ENCODE measurements around the gene PLD6. TPM values are rescaled to one million over a fixed set of nuclear protein-coding genes. Genes with fewer than 3 reads are reported as not detected.

PLD6 gene
- total and polyA plus RNA-seq, 2 donors (not counting 1 experiment from before 2014, with no cell fraction given) = 2.5 to 7.8 TPM

DNA sequence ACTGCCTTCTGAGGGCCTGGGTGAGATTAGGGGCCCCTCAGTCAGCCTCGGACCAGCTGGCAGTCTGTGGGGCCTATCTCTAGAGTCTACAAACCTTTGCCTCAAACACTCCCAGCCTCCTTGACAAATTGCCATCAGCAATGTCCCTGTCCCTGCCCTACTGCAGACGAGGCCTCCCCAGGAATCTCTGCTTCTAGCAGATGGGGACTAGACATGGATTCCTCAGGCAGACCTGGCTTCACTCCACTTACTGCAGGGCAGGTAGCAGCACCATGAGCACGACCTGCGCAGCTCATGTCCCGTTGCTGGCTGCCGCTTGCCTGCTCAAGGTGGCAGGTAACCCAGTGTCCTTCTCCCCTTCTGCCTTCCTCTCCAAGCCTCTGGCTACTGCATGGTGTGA lies 49.1 kb downstream of the PLD6 start:
- H3K4me2 ChIP-seq (ENCODE audit: extremely low read depth, insufficient read depth, low read length) = no peak overlapping the region
- peaks cover 3% of the 10 kb centered on the region for H3K79me2 ChIP-seq (ENCODE audit: control insufficient read depth, insufficient read depth, low read length)
- H3K9me3 ChIP-seq (ENCODE audit: control insufficient read depth, insufficient read depth, low read depth, low read length) = no peaks in the 10 kb centered on the region
- no peak overlapping the region for H2AFZ ChIP-seq (ENCODE audit: low read length)
- TF ChIP-seq, protein P1, sequence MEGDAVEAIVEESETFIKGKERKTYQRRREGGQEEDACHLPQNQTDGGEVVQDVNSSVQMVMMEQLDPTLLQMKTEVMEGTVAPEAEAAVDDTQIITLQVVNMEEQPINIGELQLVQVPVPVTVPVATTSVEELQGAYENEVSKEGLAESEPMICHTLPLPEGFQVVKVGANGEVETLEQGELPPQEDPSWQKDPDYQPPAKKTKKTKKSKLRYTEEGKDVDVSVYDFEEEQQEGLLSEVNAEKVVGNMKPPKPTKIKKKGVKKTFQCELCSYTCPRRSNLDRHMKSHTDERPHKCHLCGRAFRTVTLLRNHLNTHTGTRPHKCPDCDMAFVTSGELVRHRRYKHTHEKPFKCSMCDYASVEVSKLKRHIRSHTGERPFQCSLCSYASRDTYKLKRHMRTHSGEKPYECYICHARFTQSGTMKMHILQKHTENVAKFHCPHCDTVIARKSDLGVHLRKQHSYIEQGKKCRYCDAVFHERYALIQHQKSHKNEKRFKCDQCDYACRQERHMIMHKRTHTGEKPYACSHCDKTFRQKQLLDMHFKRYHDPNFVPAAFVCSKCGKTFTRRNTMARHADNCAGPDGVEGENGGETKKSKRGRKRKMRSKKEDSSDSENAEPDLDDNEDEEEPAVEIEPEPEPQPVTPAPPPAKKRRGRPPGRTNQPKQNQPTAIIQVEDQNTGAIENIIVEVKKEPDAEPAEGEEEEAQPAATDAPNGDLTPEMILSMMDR (conservative IDR thresholded peaks at IDR 0.05 in 1 of 2, IDR thresholded peaks at IDR 0.05 in 1 of 2; ENCODE audit: low read depth in 1 of 2, low read length in 2 of 2) = no peak
- no peak for TF ChIP-seq EZH2 (IDR thresholded peaks at IDR 0.05; ENCODE audit: low read length, missing control alignments)
- H3K27me3 ChIP-seq (ENCODE audit: control insufficient read depth, insufficient read depth, low read length) = no peaks in the 10 kb centered on the region
- no peak for DNase-seq (ENCODE audit: low read depth in 2 of 2)
- no peak overlapping the region for H3K4me3 ChIP-seq (replicated peaks in 1 of 4; ENCODE audit: control extremely low read depth in 1 of 4, insufficient read depth in 1 of 4, low read depth in 3 of 4, low read length in 4 of 4)
- H3K4me1 ChIP-seq (ENCODE audit: control insufficient read depth, extremely low read depth, insufficient read depth, low read length) = peaks cover 24% of the 10 kb centered on the region
- peaks cover 47% of the 10 kb centered on the region for H3K36me3 ChIP-seq (ENCODE audit: control insufficient read depth, insufficient read depth, low read length)
- H3K9ac ChIP-seq (ENCODE audit: insufficient read depth, low read length) = no peak overlapping the region
- H3K27ac ChIP-seq (ENCODE audit: insufficient read depth, low read length) = peak overlapping the region; percentile 74
- H4K20me1 ChIP-seq (ENCODE audit: control insufficient read depth, extremely low read depth, insufficient read depth, low read length) = no peaks in the 10 kb centered on the region

DNA sequence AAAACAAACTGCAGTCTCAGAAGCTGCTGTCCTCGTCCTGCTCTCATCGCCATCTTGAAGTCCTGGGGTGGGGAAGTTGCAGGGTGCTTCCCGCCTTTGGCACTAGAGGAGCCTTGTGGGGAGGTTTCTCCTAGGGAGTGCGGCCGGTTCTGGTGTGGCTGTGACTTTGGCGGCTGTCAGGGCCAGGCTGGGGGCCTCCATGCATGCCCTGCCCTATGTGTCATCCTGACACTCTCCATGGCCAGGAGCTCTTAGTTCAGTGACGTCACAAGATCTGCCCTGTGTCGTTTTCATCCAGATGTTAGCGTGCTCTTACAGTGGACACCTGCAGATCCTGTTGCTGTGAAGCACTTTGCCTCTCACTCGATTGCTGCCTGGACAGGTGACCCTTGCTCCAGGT lies 49.6 kb downstream of the PLD6 start:
- Histone ChIP-seq H3K27ac (ENCODE audit: insufficient read depth, low read length) (peak overlapping the region; percentile 74), H3K4me3 (replicated peaks in 1 of 4; ENCODE audit: control extremely low read depth in 1 of 4, insufficient read depth in 1 of 4, low read depth in 3 of 4, low read length in 4 of 4) (no peak overlapping the region), H3K27me3 (ENCODE audit: control insufficient read depth, insufficient read depth, low read length) (no peaks in the 10 kb centered on the region), H3K9me3 (ENCODE audit: control insufficient read depth, insufficient read depth, low read depth, low read length) (no peaks in the 10 kb centered on the region), H3K36me3 (ENCODE audit: control insufficient read depth, insufficient read depth, low read length) (peaks cover 44% of the 10 kb centered on the region), H3K4me2 (ENCODE audit: extremely low read depth, insufficient read depth, low read length) (no peak overlapping the region), H4K20me1 (ENCODE audit: control insufficient read depth, extremely low read depth, insufficient read depth, low read length) (no peaks in the 10 kb centered on the region), H3K4me1 (ENCODE audit: control insufficient read depth, extremely low read depth, insufficient read depth, low read length) (peaks cover 27% of the 10 kb centered on the region), H3K9ac (ENCODE audit: insufficient read depth, low read length) (no peak overlapping the region), H3K79me2 (ENCODE audit: control insufficient read depth, insufficient read depth, low read length) (peaks cover 3% of the 10 kb centered on the region), H2AFZ (ENCODE audit: low read length) (no peak overlapping the region)
- TF ChIP-seq, protein P1 (conservative IDR thresholded peaks at IDR 0.05 in 1 of 2, IDR thresholded peaks at IDR 0.05 in 1 of 2; ENCODE audit: low read depth in 1 of 2, low read length in 2 of 2) = no peak
- no peak for TF ChIP-seq EZH2 (IDR thresholded peaks at IDR 0.05; ENCODE audit: low read length, missing control alignments)
- DNase-seq (ENCODE audit: low read depth in 2 of 2) = peak; percentile 29 to 70

DNA sequence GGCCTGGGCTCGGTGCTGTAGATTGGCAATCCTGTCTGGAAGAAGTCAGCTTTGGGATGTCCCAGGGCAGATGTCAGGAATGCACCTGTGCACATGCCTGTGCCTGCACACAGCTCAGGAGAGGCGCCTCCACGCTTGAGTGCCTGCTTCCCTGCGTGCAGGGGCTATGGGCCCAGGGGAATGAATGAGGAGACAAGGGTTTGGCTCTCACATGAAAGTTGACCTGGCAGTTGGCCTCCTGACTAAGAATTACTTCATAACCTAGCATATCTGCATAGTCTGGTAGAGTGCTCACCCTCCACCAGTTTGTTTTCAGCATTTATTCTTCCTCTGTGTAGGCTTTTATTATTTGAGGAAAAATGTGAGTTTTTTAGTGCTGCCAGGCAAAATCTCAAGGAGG lies 50.0 kb downstream of the PLD6 start:
- Histone ChIP-seq H3K9ac (ENCODE audit: insufficient read depth, low read length) (no peak overlapping the region), H3K4me2 (ENCODE audit: extremely low read depth, insufficient read depth, low read length) (no peak overlapping the region), H3K27ac (ENCODE audit: insufficient read depth, low read length) (peak overlapping the region; percentile 74), H3K36me3 (ENCODE audit: control insufficient read depth, insufficient read depth, low read length) (peaks cover 44% of the 10 kb centered on the region), H4K20me1 (ENCODE audit: control insufficient read depth, extremely low read depth, insufficient read depth, low read length) (no peaks in the 10 kb centered on the region), H3K9me3 (ENCODE audit: control insufficient read depth, insufficient read depth, low read depth, low read length) (no peaks in the 10 kb centered on the region), H3K27me3 (ENCODE audit: control insufficient read depth, insufficient read depth, low read length) (no peaks in the 10 kb centered on the region), H3K4me3 (replicated peaks in 1 of 4; ENCODE audit: control extremely low read depth in 1 of 4, insufficient read depth in 1 of 4, low read depth in 3 of 4, low read length in 4 of 4) (no peak overlapping the region), H2AFZ (ENCODE audit: low read length) (no peak overlapping the region), H3K4me1 (ENCODE audit: control insufficient read depth, extremely low read depth, insufficient read depth, low read length) (peaks cover 31% of the 10 kb centered on the region), H3K79me2 (ENCODE audit: control insufficient read depth, insufficient read depth, low read length) (peaks cover 3% of the 10 kb centered on the region)
- no peak for TF ChIP-seq EZH2 (IDR thresholded peaks at IDR 0.05; ENCODE audit: low read length, missing control alignments)
- TF ChIP-seq, protein P1 (conservative IDR thresholded peaks at IDR 0.05 in 1 of 2, IDR thresholded peaks at IDR 0.05 in 1 of 2; ENCODE audit: low read depth in 1 of 2, low read length in 2 of 2) = no peak
- DNase-seq (ENCODE audit: low read depth in 2 of 2) = peak; percentile 59 to 88

All from fibroblast of lung (primary cell).